D721Med (cell line): ENCODE data around the gene GALNT16.
A peak's percentile ranks its signal among the peaks of the same experiment; 100 is the strongest.

Source experiments
- DNase-seq: peaks from one replicate; pipeline ENCODE4 v3.0.0; 2011; ENCODE audit warnings: low spot score; ENCODE audit not compliant: insufficient read length
- FAIRE-seq: peaks from 2 replicates; lab custom pipeline; 2011; peaks lifted over from hg19 to GRCh38; lab: Jason Lieb, UNC
- TF ChIP-seq, protein P1 (sequence below): IDR thresholded peaks from 2 replicates; pipeline ENCODE4 v1.5.1; 2012; ENCODE audit warnings: mild to moderate bottlenecking, control low read depth; ENCODE audit not compliant: insufficient read depth; ENCODE audit errors: missing control alignments

The GALNT16 gene

DNA sequence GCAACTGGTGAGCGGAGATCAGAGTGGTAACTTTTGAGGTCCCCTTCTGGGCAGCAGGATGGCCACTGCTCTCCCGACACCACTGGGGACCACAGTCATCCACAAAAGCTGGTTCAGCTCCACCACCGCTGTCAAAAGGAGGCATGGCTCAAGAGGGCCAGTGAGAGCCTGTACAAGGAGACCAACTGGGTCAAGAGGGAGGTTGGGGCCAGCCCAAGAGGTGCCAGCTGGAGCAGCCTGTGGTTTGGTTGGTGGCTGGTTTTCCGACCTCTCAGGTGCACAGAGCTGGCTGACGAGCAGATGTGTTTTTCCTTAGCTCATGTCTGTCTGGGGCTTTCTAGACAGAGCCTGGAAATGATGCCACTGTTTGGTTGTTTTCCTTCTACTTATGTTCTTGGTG is 78.0 kb downstream of the GALNT16 start:
- TF ChIP-seq, protein P1, sequence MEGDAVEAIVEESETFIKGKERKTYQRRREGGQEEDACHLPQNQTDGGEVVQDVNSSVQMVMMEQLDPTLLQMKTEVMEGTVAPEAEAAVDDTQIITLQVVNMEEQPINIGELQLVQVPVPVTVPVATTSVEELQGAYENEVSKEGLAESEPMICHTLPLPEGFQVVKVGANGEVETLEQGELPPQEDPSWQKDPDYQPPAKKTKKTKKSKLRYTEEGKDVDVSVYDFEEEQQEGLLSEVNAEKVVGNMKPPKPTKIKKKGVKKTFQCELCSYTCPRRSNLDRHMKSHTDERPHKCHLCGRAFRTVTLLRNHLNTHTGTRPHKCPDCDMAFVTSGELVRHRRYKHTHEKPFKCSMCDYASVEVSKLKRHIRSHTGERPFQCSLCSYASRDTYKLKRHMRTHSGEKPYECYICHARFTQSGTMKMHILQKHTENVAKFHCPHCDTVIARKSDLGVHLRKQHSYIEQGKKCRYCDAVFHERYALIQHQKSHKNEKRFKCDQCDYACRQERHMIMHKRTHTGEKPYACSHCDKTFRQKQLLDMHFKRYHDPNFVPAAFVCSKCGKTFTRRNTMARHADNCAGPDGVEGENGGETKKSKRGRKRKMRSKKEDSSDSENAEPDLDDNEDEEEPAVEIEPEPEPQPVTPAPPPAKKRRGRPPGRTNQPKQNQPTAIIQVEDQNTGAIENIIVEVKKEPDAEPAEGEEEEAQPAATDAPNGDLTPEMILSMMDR, result no peak
- DNase-seq, result no peak
- no peak for FAIRE-seq

DNA sequence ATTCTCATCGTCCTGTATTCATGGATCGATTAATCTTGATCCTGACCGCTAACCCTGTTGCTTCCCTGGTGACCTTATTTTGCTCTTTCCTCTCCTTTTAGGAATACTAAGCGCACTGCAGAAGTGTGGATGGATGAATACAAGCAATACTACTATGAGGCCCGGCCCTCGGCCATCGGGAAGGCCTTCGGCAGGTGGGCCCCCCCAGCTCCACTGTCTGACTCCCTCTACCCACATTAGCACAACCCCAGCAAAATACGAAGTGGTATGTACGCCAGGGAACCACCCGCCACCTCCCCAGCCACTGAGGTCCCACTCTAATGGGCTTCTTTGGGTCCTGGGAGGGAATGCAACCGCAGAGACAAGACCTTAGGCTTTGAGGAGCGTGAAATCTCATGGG is 79.5 kb downstream of the GALNT16 start:
- TF ChIP-seq, protein P1, result no peak
- DNase-seq, result no peak
- no peak for FAIRE-seq

DNA sequence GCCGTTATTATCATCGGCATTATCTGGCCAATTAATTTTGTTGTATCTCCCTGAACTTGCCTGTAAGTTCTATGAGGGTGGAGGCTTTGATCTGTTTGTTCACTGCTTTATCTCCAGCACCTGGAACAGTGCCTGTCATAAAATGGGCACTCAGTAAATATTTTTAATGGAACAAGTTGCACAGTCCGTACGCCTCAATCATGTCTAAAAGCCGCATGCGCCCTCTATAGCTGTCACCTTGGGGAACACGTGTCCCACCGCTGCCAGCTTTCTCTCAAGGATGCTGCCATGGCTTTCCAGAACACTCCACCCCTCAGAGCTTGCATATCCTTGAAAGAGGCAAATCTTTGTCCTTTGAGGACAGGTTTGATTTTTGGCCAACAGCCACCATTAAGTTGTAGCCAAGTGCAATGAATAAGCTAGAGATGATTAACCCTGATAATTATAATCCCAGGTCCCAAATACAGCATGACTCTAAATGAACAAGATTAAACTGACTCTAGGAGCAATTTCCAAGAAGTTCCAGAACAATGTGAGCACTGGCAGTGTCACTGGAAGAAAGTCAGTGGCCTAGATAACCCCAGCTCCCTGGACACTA is 83.1 kb downstream of the GALNT16 start:
- DNase-seq (no peak), FAIRE-seq (no peak)
- TF ChIP-seq, protein P1, result no peak

DNA sequence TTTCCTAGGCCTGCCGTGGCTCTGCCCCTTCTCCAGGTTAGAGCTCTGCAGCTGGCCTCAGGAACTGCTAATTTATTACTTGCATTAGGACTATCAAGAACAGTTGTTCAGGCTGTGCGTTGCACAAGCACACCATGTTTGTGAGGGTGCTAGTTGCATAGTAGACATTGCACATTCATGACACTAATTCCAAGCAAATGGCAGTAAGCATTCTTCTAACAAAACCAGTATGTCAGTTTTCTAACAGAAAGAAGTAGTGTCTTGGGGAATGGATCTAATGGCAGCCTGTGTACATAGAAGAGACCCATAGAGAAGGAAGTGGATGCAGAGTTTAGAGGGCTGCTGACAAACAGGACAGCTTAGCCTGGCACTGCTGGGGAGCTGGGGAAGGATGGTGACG is 84.2 kb downstream of the GALNT16 start:
- FAIRE-seq (no peak), DNase-seq (no peak)
- TF ChIP-seq, protein P1, result no peak

DNA sequence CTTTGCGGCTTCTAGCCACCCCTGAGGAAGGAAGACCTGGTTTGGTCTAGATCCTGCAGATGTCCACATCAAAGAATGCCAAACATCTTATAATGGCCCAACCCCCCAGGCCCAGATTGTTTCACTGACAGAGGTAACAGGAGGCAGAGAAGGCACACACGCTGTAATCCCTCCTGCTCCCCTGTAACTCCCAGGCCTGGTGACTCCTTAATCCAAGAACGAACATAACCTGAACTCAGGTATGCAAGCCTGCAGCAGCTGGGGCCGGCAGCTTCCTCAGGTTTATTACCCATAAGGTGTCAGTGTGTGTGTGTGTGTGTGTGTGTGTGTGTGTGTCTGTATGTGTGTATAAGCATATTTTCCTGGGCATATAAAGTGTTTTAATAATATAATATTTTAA is 85.4 kb downstream of the GALNT16 start:
- DNase-seq, result no peak
- FAIRE-seq, result no peak
- TF ChIP-seq, protein P1, result no peak

DNA sequence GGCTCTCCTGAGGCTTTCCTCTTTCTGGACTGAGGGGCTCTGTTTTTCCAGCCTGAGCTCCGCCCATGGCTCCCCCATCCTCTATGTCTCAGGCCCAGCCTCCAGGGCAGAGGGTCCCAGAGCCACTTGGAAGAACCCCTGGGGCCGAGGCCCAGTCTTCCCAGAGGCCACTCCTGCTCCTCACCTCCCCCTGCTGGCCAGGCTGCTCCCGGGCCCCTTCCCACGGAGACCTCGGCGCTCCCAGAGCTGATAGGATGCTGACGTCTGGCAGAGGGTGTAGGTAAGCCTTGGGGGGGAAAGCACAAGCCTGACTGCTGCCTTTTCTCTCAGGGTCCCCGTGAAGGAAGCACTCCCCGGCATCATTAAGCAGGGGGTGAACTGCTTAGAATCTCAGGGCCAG is 86.8 kb downstream of the GALNT16 start:
- FAIRE-seq (no peak), DNase-seq (no peak)
- TF ChIP-seq, protein P1, result peak; percentile 46

DNA sequence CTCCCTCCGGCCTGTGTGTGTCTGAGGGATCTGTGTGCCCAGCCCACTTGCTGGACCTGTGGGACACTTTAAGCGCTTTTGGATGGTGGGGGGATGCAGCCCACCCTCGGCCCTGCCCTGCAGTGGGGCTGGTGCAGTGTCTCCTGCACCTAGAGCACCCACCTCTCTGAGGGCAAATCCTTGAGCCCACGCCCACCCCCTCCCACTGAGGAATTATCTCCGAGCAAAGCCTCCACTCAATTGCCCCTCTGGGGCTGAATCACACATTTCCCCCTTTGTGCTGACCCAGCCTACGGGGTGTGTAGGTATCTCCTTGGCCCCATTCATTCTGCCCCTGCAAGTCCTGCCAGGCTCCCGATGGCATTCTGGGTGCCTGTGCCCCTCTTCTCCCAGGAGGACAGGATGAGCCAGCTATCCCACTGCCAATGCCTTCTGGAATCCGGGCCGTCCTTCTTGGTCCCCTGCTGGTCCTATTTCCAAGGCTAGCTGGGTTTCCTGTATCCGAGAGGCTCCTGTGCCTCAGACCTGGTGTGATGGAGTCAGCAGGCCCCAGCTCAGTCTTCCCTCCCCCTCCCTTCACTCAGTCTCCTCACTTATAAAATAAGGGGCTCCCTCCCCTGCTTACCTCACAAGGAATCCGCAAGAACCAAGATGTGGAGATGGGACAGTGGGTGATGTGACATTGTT is 89.3 kb downstream of the GALNT16 start:
- TF ChIP-seq, protein P1, result no peak
- FAIRE-seq (no peak), DNase-seq (no peak)
